Liver (tissue), 9 donors: Measurements from ENCODE around the gene WDR75. TPM values are rescaled to one million over a fixed set of nuclear protein-coding genes. Genes with fewer than 3 reads are reported as not detected.

ENCODE experiments used
- DNase-seq: peaks from one replicate; pipeline ENCODE4 v3.0.0-alpha.2; 2017; ENCODE audit warnings: low spot score
- H3K27ac ChIP-seq, 2 donors: one replicate each; pipeline ENCODE4 v1.7.0; 2013; ENCODE audit warnings: inconsistent platforms in 2 of 2, low read length in 2 of 2, control low read depth in 1 of 2, low read depth in 1 of 2, mild to moderate bottlenecking in 1 of 2
- H3K27me3 ChIP-seq, 4 donors: one replicate each; pipeline versions ENCODE4 v1.6.1 to v1.7.0; 2013; ENCODE audit warnings: low read length in 3 of 4, inconsistent platforms in 1 of 4, mild to moderate bottlenecking in 1 of 4, moderate library complexity in 1 of 4; ENCODE audit not compliant: control insufficient read depth in 4 of 4, insufficient read depth in 4 of 4
- H3K36me3 ChIP-seq, 4 donors: one replicate each; pipeline versions ENCODE4 v1.6.1 to v1.7.0; 2013; ENCODE audit warnings: low read length in 3 of 4, mild to moderate bottlenecking in 3 of 4, low read depth in 1 of 4, moderate library complexity in 1 of 4; ENCODE audit not compliant: control insufficient read depth in 4 of 4, insufficient read depth in 3 of 4
- H3K4me1 ChIP-seq, 4 donors: one replicate each; pipeline versions ENCODE4 v1.6.1 to v1.7.0; 2013; ENCODE audit warnings: low read length in 3 of 4, mild to moderate bottlenecking in 3 of 4, moderate library complexity in 1 of 4; ENCODE audit not compliant: control insufficient read depth in 4 of 4, insufficient read depth in 4 of 4
- H3K4me3 ChIP-seq, 3 donors: one replicate each; pipeline versions ENCODE4 v1.6.1 to v1.7.0; 2013; ENCODE audit warnings: low read length in 3 of 3, control low read depth in 1 of 3, low read depth in 1 of 3, mild to moderate bottlenecking in 1 of 3
- H3K9ac ChIP-seq, 2 donors: one replicate each; pipeline ENCODE4 v1.7.0; 2013; ENCODE audit warnings: low read length in 2 of 2, mild to moderate bottlenecking in 2 of 2, moderate library complexity in 2 of 2, control low read depth in 1 of 2, low read depth in 1 of 2
- H3K9me3 ChIP-seq, 4 donors: one replicate each; pipeline versions ENCODE4 v1.6.1 to v1.7.0; 2013; ENCODE audit warnings: low read length in 3 of 4; ENCODE audit not compliant: control insufficient read depth in 4 of 4
- ATF3 ChIP-seq: IDR thresholded peaks from 2 replicates; pipeline ENCODE4 v1.6.1; 2016; ENCODE audit warnings: antibody characterized with exemption
- CTCF ChIP-seq: fragments of 150-350 bp; IDR thresholded peaks from 2 replicates; pipeline ENCODE4 v1.5.1; 2017; ENCODE audit warnings: improper control_type of control experiment, low read depth, low read length; ENCODE audit not compliant: missing input control
- EGR1 ChIP-seq, 2 donors: IDR thresholded peaks; 2 replicates each; pipeline ENCODE4 v1.6.1; 2016 to 2018; ENCODE audit warnings: antibody characterized with exemption in 2 of 2, low read depth in 2 of 2
- FOXA1 ChIP-seq: IDR thresholded peaks from 2 replicates; pipeline ENCODE4 v1.6.1; 2016; ENCODE audit warnings: antibody characterized with exemption
- JUND ChIP-seq, 2 donors: IDR thresholded peaks; 2 replicates each; pipeline ENCODE4 v1.6.1; 2016; ENCODE audit warnings: antibody characterized with exemption in 2 of 2
- REST ChIP-seq: IDR thresholded peaks from 2 replicates; pipeline ENCODE4 v1.6.1; 2016; ENCODE audit warnings: antibody characterized with exemption, mild to moderate bottlenecking
- RXRA ChIP-seq, 2 donors: IDR thresholded peaks; 2 replicates each; pipeline ENCODE4 v1.6.1; 2017 to 2018; ENCODE audit warnings: antibody characterized with exemption in 2 of 2, mild to moderate bottlenecking in 1 of 2
- TAF1 ChIP-seq: conservative IDR thresholded peaks from 2 replicates; pipeline ENCODE4 v1.6.1; 2016; ENCODE audit warnings: antibody characterized with exemption, mild to moderate bottlenecking
- ZBTB33 ChIP-seq: IDR thresholded peaks from 2 replicates; pipeline ENCODE4 v1.6.1; 2016; ENCODE audit warnings: antibody characterized with exemption
- WGBS: extraction: QIAGEN DNeasy Blood & Tissue Kit; methylation state at CpG from one replicate; pipeline ENCODE4 v1.1.7; 2013; 5-methylcytosine and 5-hydroxymethylcytosine counted together
- polyA plus RNA-seq, 2 donors: library from polyadenylated mRNA; stranded (reverse) in 1 of 2; unstranded in 1 of 2; fragments of 200-250 nt in 1 of 2; fragments of >200 nt in 1 of 2; fragmentation: Nextera tagmentation in 1 of 2; extraction: Ambion mirVana in 1 of 2; gene quantifications; one replicate each; pipeline versions ENCODE4 v1.2.1 to v1.2.3, GENCODE V29; 2013 to 2015
- total RNA-seq, 2 donors: library from RNA; depleted of rRNA; stranded (reverse); fragments of >200 nt; gene quantifications; one replicate each; pipeline ENCODE4 v1.2.3, GENCODE V29; 2014
- donor health status: healthy.
- donor health status: healthy.
- donor health status: healthy.
- donor health status: healthy.
- donor health status: healthy.

Gene WDR75
- total and polyA plus RNA-seq, 4 donors = 7.9 to 24.5 (median 15.1) TPM

GRCh38 chr2:189441709-189442074, 418 bp downstream of the WDR75 start:
- Histone ChIP-seq H3K4me3 (peak overlapping the region; percentile 81 to 100 (median 88)), H3K36me3 (no peaks in the 10 kb centered on the region), H3K27ac (peak overlapping the region; percentile 64 to 91), H3K9me3 (no peaks in the 10 kb centered on the region), H3K4me1 (peaks cover 6 to 23% (median 16%) of the 10 kb centered on the region in 4 donors), H3K9ac (peak overlapping the region; percentile 33 to 91), H3K27me3 (no peaks in the 10 kb centered on the region)
- under 1% methylated on average over 12 of the region's 12 CpGs for WGBS
- TF ChIP-seq TAF1 (no peak), RXRA (IDR thresholded peaks at IDR 0.05) (no peak)
- DNase-seq = no peak

GRCh38 chr2:189442468-189442867, 1.2 kb downstream of the WDR75 start:
- no peak overlapping the region for H3K9ac ChIP-seq
- H3K4me3 ChIP-seq = no peak overlapping the region
- WGBS = 94% methylated on average over 10 of the region's 10 CpGs

More at GRCh38 chr2:189442468-189442867, 1.2 kb downstream of the WDR75 start:
- peaks cover 6 to 23% (median 16%) of the 10 kb centered on the region in 4 donors for H3K4me1 ChIP-seq
- no peaks in the 10 kb centered on the region for H3K27me3 ChIP-seq
- TF ChIP-seq ATF3 = no peak
- no peak for TF ChIP-seq EGR1 (IDR thresholded peaks at IDR 0.05; ENCODE audit: low read depth in 2 of 2)
- no peak for TF ChIP-seq RXRA (IDR thresholded peaks at IDR 0.05)
- TF ChIP-seq REST = no peak
- TF ChIP-seq FOXA1 = no peak
- no peak for TF ChIP-seq ZBTB33
- no peak for TF ChIP-seq CTCF
- no peak for TF ChIP-seq TAF1
- no peak for TF ChIP-seq JUND (IDR thresholded peaks at IDR 0.05)
- no peaks in the 10 kb centered on the region for H3K9me3 ChIP-seq
- H3K36me3 ChIP-seq = no peaks in the 10 kb centered on the region
- no peak for DNase-seq
- H3K27ac ChIP-seq = no peak overlapping the region
